Measurements from ENCODE around the gene KLRF1.

The KLRF1 gene

GRCh38 chr12:9810671-9811070 is 16.6 kb upstream of the KLRF1 start:
- Histone ChIP-seq H3K9ac (ENCODE audit: low read length) (no peak overlapping the region), H3K27ac (ENCODE audit: low read depth, low read length, poor library complexity, severe bottlenecking) (no peak overlapping the region), H3K9me2 (ENCODE audit: low read depth, low read length) (no peaks in the 10 kb centered on the region), H3K79me2 (ENCODE audit: insufficient read depth, low read length) (no peaks in the 10 kb centered on the region), H4K20me1 (ENCODE audit: insufficient read depth, low read length) (no peaks in the 10 kb centered on the region), H3K36me3 (ENCODE audit: insufficient read depth, low read length) (no peaks in the 10 kb centered on the region), H3K4me1 (ENCODE audit: insufficient read depth, low read length, severe bottlenecking) (peaks cover 4% of the 10 kb centered on the region), H3F3A (ENCODE audit: insufficient read depth, low read length) (no peaks in the 10 kb centered on the region), H2AFZ (ENCODE audit: low read length) (no peak overlapping the region), H3K9me3 (ENCODE audit: low read length) (no peaks in the 10 kb centered on the region), H3K4me2 (ENCODE audit: low read length) (no peak overlapping the region), H3K27me3 (ENCODE audit: insufficient read depth, low read length) (no peaks in the 10 kb centered on the region), H3K4me3 (ENCODE audit: low read depth, low read length, poor library complexity, severe bottlenecking) (no peak overlapping the region)
- no peak for TF ChIP-seq CTCF (IDR thresholded peaks at IDR 0.05; ENCODE audit: low read length)

GRCh38 chr12:9811621-9812020 is 15.7 kb upstream of the KLRF1 start:
- Histone ChIP-seq H3K4me1 (ENCODE audit: insufficient read depth, low read length, severe bottlenecking) (peaks cover 4% of the 10 kb centered on the region), H2AFZ (ENCODE audit: low read length) (no peak overlapping the region), H3K4me2 (ENCODE audit: low read length) (no peak overlapping the region), H3K9me3 (ENCODE audit: low read length) (no peaks in the 10 kb centered on the region), H3F3A (ENCODE audit: insufficient read depth, low read length) (no peaks in the 10 kb centered on the region), H4K20me1 (ENCODE audit: insufficient read depth, low read length) (no peaks in the 10 kb centered on the region), H3K9me2 (ENCODE audit: low read depth, low read length) (no peaks in the 10 kb centered on the region), H3K36me3 (ENCODE audit: insufficient read depth, low read length) (no peaks in the 10 kb centered on the region), H3K9ac (ENCODE audit: low read length) (no peak overlapping the region), H3K27me3 (ENCODE audit: insufficient read depth, low read length) (no peaks in the 10 kb centered on the region), H3K79me2 (ENCODE audit: insufficient read depth, low read length) (no peaks in the 10 kb centered on the region), H3K27ac (ENCODE audit: low read depth, low read length, poor library complexity, severe bottlenecking) (no peak overlapping the region), H3K4me3 (ENCODE audit: low read depth, low read length, poor library complexity, severe bottlenecking) (no peak overlapping the region)
- no peak for TF ChIP-seq EZH2 (IDR thresholded peaks at IDR 0.05; ENCODE audit: borderline replicate concordance, low read length)
- TF ChIP-seq CTCF (IDR thresholded peaks at IDR 0.05; ENCODE audit: low read length): no peak

- Histone ChIP-seq H3K79me2 (ENCODE audit: insufficient read depth, low read length) (no peaks in the 10 kb centered on the region), H3K9me2 (ENCODE audit: low read depth, low read length) (no peaks in the 10 kb centered on the region), H2AFZ (ENCODE audit: low read length) (no peak overlapping the region), H3K27ac (ENCODE audit: low read depth, low read length, poor library complexity, severe bottlenecking) (no peak overlapping the region), H3K4me3 (ENCODE audit: low read depth, low read length, poor library complexity, severe bottlenecking) (peak overlapping the region; percentile 21), H4K20me1 (ENCODE audit: insufficient read depth, low read length) (no peaks in the 10 kb centered on the region), H3K27me3 (ENCODE audit: insufficient read depth, low read length) (no peaks in the 10 kb centered on the region), H3K36me3 (ENCODE audit: insufficient read depth, low read length) (no peaks in the 10 kb centered on the region), H3K9ac (ENCODE audit: low read length) (no peak overlapping the region), H3K4me1 (ENCODE audit: insufficient read depth, low read length, severe bottlenecking) (peaks cover 4% of the 10 kb centered on the region), H3F3A (ENCODE audit: insufficient read depth, low read length) (no peaks in the 10 kb centered on the region), H3K4me2 (ENCODE audit: low read length) (peak overlapping the region; percentile 52), H3K9me3 (ENCODE audit: low read length) (no peaks in the 10 kb centered on the region)
- TF ChIP-seq CTCF (IDR thresholded peaks at IDR 0.05; ENCODE audit: low read length) (peak; percentile 97), EZH2 (IDR thresholded peaks at IDR 0.05; ENCODE audit: borderline replicate concordance, low read length) (no peak)
Measured at GRCh38 chr12:9813821-9814798, 13.2 kb upstream of the KLRF1 start.

Measured in OCI-LY1 (cell line).